AG09319 (cell line): Measurements from ENCODE around the gene SPEG.

Experiments
- DNase-seq: peaks from one replicate; pipeline ENCODE4 v3.0.0-alpha.2; 2010; ENCODE audit warnings: low read depth; ENCODE audit errors: extremely low read depth
- CTCF ChIP-seq: IDR thresholded peaks from 2 replicates; pipeline ENCODE4 v1.5.1; 2011; ENCODE audit warnings: low read depth, mild to moderate bottlenecking, inconsistent platforms, low read length, moderate library complexity

SPEG gene

GRCh38 chr2:219434468-219434717, 250 bp upstream of the SPEG start:
- no peak for DNase-seq
- TF ChIP-seq CTCF = no peak

GRCh38 chr2:219435701-219436100, 1.1 kb downstream of the SPEG start:
- TF ChIP-seq CTCF = no peak
- DNase-seq = no peak

GRCh38 chr2:219436491-219436890, 1.8 kb downstream of the SPEG start:
- no peak for TF ChIP-seq CTCF

GRCh38 chr2:219437141-219437540, 2.5 kb downstream of the SPEG start:
- TF ChIP-seq CTCF = no peak
- DNase-seq = no peak

More at GRCh38 chr2:219436491-219436890, 1.8 kb downstream of the SPEG start:
- DNase-seq = no peak

GRCh38 chr2:219437690-219438206, 3.1 kb downstream of the SPEG start:
- TF ChIP-seq CTCF = no peak
- no peak for DNase-seq

GRCh38 chr2:219438453-219438852, 3.8 kb downstream of the SPEG start:
- no peak for TF ChIP-seq CTCF
- no peak for DNase-seq

GRCh38 chr2:219439506-219439905, 4.9 kb downstream of the SPEG start:
- no peak for TF ChIP-seq CTCF

More at GRCh38 chr2:219439506-219439905, 4.9 kb downstream of the SPEG start:
- DNase-seq = no peak
